Endothelial cell of umbilical vein (primary cell): ENCODE results near the gene GLB1L. TPM values are rescaled to one million over a fixed set of nuclear protein-coding genes. Genes with fewer than 3 reads are reported as not detected.

ENCODE experiments used
- BruUV-seq: library from RNA; stranded (reverse); fragments of 400-500 nt; replicated peaks from 2 replicates; lab custom pipeline; 2021; lab: Mats Ljungman, UMichigan
- CTCF ChIA-PET: fragments of 300-600, 350-600 bp; sonication (Branson Sonifier 250); formaldehyde crosslinking; loops from one replicate; lab custom pipeline; 2021; ENCODE audit warnings: antibody characterized with exemption, inconsistent platforms; lab: Charles Lee
- POLR2A ChIA-PET: fragments of 300-600, 350-600 bp; sonication (Branson Sonifier 250); formaldehyde crosslinking; loops from one replicate; lab custom pipeline; 2021; ENCODE audit warnings: antibody characterized with exemption, inconsistent platforms; lab: Charles Lee
- DNase-seq: peaks from one replicate; pipeline ENCODE4 v3.0.0-alpha.2; 2011; ENCODE audit warnings: low read depth, low spot score
- FAIRE-seq: peaks from 2 replicates; lab custom pipeline; 2011; peaks lifted over from hg19 to GRCh38; lab: Jason Lieb, UNC
- H2AFZ ChIP-seq: 2 replicates; pipeline ENCODE4 v1.6.0; 2012; ENCODE audit warnings: low read depth, low read length, control low read depth, inconsistent platforms
- H3K27ac ChIP-seq: 2 replicates; pipeline ENCODE4 v1.5.1; 2011; ENCODE audit warnings: low read depth, mild to moderate bottlenecking, control low read depth, low read length, moderate library complexity; ENCODE audit not compliant: insufficient read depth
- H3K27me3 ChIP-seq, 2 experiments: 2 replicates each; pipeline versions ENCODE4 v1.6.0 to v1.6.1; 2011; ENCODE audit warnings: low read length in 2 of 2, mixed read lengths in 1 of 2; ENCODE audit not compliant: control insufficient read depth in 2 of 2, insufficient read depth in 2 of 2
- H3K36me3 ChIP-seq, 2 experiments: 2 replicates in 1 of 2; 3 replicates in 1 of 2; pipeline ENCODE4 v1.5.1; 2011; ENCODE audit warnings: low read length in 2 of 2, mild to moderate bottlenecking in 1 of 2, moderate library complexity in 1 of 2; ENCODE audit not compliant: control insufficient read depth in 2 of 2, insufficient read depth in 2 of 2; ENCODE audit errors: extremely low read depth in 1 of 2
- H3K4me1 ChIP-seq: 3 replicates; pipeline ENCODE4 v1.5.1; 2011; ENCODE audit warnings: mild to moderate bottlenecking, low read length; ENCODE audit not compliant: control insufficient read depth, insufficient read depth; ENCODE audit errors: extremely low read depth
- H3K4me2 ChIP-seq: 2 replicates; pipeline ENCODE4 v1.6.1; 2011; ENCODE audit warnings: low read length, control low read depth, mixed read lengths; ENCODE audit not compliant: insufficient read depth
- H3K4me3 ChIP-seq, 3 experiments: fragments of 200-600 bp in 1 of 3; sonication (generic), shearing (Covaris generic) in 1 of 3; replicated peaks in 1 of 3; 2 replicates each; pipeline ENCODE4 v1.5.1; 2011 to 2016; ENCODE audit warnings: control low read depth in 3 of 3, low read length in 3 of 3, mild to moderate bottlenecking in 2 of 3, inconsistent platforms in 1 of 3, low read depth in 1 of 3, moderate library complexity in 1 of 3; ENCODE audit not compliant: insufficient read depth in 1 of 3
- H3K79me2 ChIP-seq: 2 replicates; pipeline ENCODE4 v1.6.0; 2012; ENCODE audit warnings: low read length, inconsistent platforms; ENCODE audit not compliant: control insufficient read depth, insufficient read depth
- H3K9ac ChIP-seq: replicated peaks from 2 replicates; pipeline ENCODE3; 2011; ENCODE audit warnings: low read length, control low read depth; ENCODE audit not compliant: insufficient read depth; ENCODE audit errors: extremely low read depth
- H3K9me1 ChIP-seq: replicated peaks from 3 replicates; pipeline ENCODE4 v1.6.0; 2011; ENCODE audit warnings: mild to moderate bottlenecking, low read length; ENCODE audit not compliant: control insufficient read depth, insufficient read depth; ENCODE audit errors: extremely low read depth
- H3K9me3 ChIP-seq: replicated peaks from 2 replicates; pipeline ENCODE4 v1.5.1; 2012; ENCODE audit warnings: low read length, inconsistent platforms; ENCODE audit not compliant: control insufficient read depth, insufficient read depth
- H4K20me1 ChIP-seq: replicated peaks from 2 replicates; pipeline ENCODE3; 2011; ENCODE audit warnings: mild to moderate bottlenecking, low read length; ENCODE audit not compliant: control insufficient read depth, insufficient read depth; ENCODE audit errors: extremely low read depth
- CTCF ChIP-seq, 2 donors: IDR thresholded peaks; 1 replicate in 1 of 2; 2 replicates in 1 of 2; pipeline ENCODE4 v1.5.1; 2011; ENCODE audit warnings: low read length in 2 of 2, mild to moderate bottlenecking in 2 of 2, moderate library complexity in 2 of 2, control low read depth in 1 of 2, inconsistent platforms in 1 of 2, low read depth in 1 of 2; ENCODE audit not compliant: insufficient read depth in 1 of 2; ENCODE audit errors: extremely low read depth in 1 of 2
- EZH2 ChIP-seq: IDR thresholded peaks from 2 replicates; pipeline ENCODE4 v1.6.1; 2012; ENCODE audit warnings: borderline replicate concordance, low read depth, mild to moderate bottlenecking, moderate library complexity, low read length, inconsistent platforms; ENCODE audit not compliant: severe bottlenecking
- FOS ChIP-seq: IDR thresholded peaks from 2 replicates; pipeline ENCODE4 v1.6.1; 2011; ENCODE audit warnings: mild to moderate bottlenecking, low read length, moderate library complexity, borderline replicate concordance; ENCODE audit not compliant: insufficient read depth
- GATA2 ChIP-seq: IDR thresholded peaks from 2 replicates; pipeline ENCODE4 v1.7.0; 2011; ENCODE audit warnings: low read depth, mild to moderate bottlenecking, moderate library complexity, mixed read lengths, low read length; ENCODE audit not compliant: insufficient read length, insufficient read depth
- JUN ChIP-seq: IDR thresholded peaks from 2 replicates; pipeline ENCODE4 v1.6.1; 2011; ENCODE audit warnings: borderline replicate concordance, low read depth; ENCODE audit not compliant: insufficient read length, insufficient read depth
- MAX ChIP-seq: IDR thresholded peaks from 2 replicates; pipeline ENCODE4 v1.6.1; 2011; ENCODE audit not compliant: insufficient read depth, insufficient read length
- MYC ChIP-seq: IDR thresholded peaks from one replicate; pipeline ENCODE4 v1.6.1; 2011; ENCODE audit warnings: mild to moderate bottlenecking, low read depth, low read length
- POLR2A ChIP-seq: IDR thresholded peaks from 2 replicates; pipeline ENCODE4 v1.6.1; 2012; ENCODE audit warnings: low read depth, mild to moderate bottlenecking, control low read depth, low read length
- POLR2AphosphoS5 ChIP-seq: IDR thresholded peaks from 2 replicates; pipeline ENCODE4 v1.6.1; 2012; ENCODE audit warnings: low read depth, mild to moderate bottlenecking, control low read depth, low read length, moderate library complexity; ENCODE audit not compliant: insufficient read depth
- dilution Hi-C: fragments of 300-500 bp; cut with MboI; formaldehyde crosslinking; loops from one replicate; pipeline ENCODE4 v1.15.0; 2019; ENCODE audit warnings: low sequenced_read_pairs; ENCODE audit not compliant: extremely low pct_ligation_motif_present
- intact Hi-C: fragments of 100-400 bp; cut with micrococcal nuclease; formaldehyde crosslinking; loops from one replicate; pipeline ENCODE4 v1.10.0; 2022
- polyA plus RNA-seq, 4 experiments: library from polyadenylated mRNA; depleted of rRNA in 3 of 4; stranded (reverse) in 3 of 4; unstranded in 1 of 4; fragments of >200 nt; gene quantifications; 2 replicates each; pipeline versions ENCODE4 v1.2.1 to v1.2.3, GENCODE V29; 2011 to 2012; ENCODE audit warnings: missing spikeins in 1 of 4
- total RNA-seq: library from RNA; stranded (reverse); gene quantifications from 2 replicates; pipeline ENCODE4 v1.2.3, GENCODE V29; 2021

The GLB1L gene
- total and polyA plus RNA-seq, 2 donors (not counting 3 experiments of a cell fraction or from before 2014, with no cell fraction given) = 9.2 to 11.9 TPM

- peaks cover 11% of the 10 kb centered on the region for H3K4me1 ChIP-seq
- H3K9me1 ChIP-seq = no peaks in the 10 kb centered on the region
- H3K9ac ChIP-seq = no peak overlapping the region
- intact Hi-C loops (no loop called here), dilution Hi-C loops (no loop called here)
- H3K27me3 ChIP-seq = no peaks in the 10 kb centered on the region
- no peaks in the 10 kb centered on the region for H4K20me1 ChIP-seq
- peaks cover 3 to 43% of the 10 kb centered on the region in 2 experiments for H3K36me3 ChIP-seq
- no peak overlapping the region for H3K4me2 ChIP-seq
- CTCF ChIA-PET = no interaction called here
- TF ChIP-seq MYC (no peak), GATA2 (no peak), FOS (no peak)
- FAIRE-seq (no peak), DNase-seq (no peak)
- no peaks in the 10 kb centered on the region for H3K9me3 ChIP-seq
- no peak overlapping the region for H2AFZ ChIP-seq
- no peak overlapping the region for H3K27ac ChIP-seq
- H3K4me3 ChIP-seq = no peak overlapping the region
- peaks cover 20% of the 10 kb centered on the region for H3K79me2 ChIP-seq
- POLR2A ChIA-PET = no interaction called here
- BruUV-seq = no TSS peak
Observed at GRCh38 chr2:219225350-219225749, 19.9 kb downstream of the GLB1L start.

GRCh38 chr2:219223831-219224610 is 21.2 kb downstream of the GLB1L start:
- Histone ChIP-seq H3K4me1 (peaks cover 14% of the 10 kb centered on the region), H3K9ac (no peak overlapping the region), H3K27me3 (no peaks in the 10 kb centered on the region), H3K79me2 (peaks cover 18% of the 10 kb centered on the region), H3K4me3 (no peak overlapping the region), H3K9me3 (no peaks in the 10 kb centered on the region), H4K20me1 (no peaks in the 10 kb centered on the region), H3K36me3 (peaks cover 3 to 46% of the 10 kb centered on the region in 2 experiments), H3K9me1 (no peaks in the 10 kb centered on the region), H3K4me2 (no peak overlapping the region), H3K27ac (no peak overlapping the region), H2AFZ (no peak overlapping the region)
- dilution Hi-C loops = no loop called here
- BruUV-seq = TSS peak; percentile 1
- TF ChIP-seq JUN (no peak), GATA2 (no peak), MYC (no peak), POLR2A (no peak), POLR2AphosphoS5 (no peak), MAX (no peak), EZH2 (no peak), FOS (no peak), CTCF (IDR thresholded peaks at IDR 0.05; ENCODE audit: extremely low read depth in 1 of 2, insufficient read depth in 1 of 2, low read depth in 1 of 2, low read length in 2 of 2) (no peak)
- no peak for DNase-seq
- ChIA-PET POLR2A (interaction anchor here (0.6 kb wide), 1 partner anchor 230 kb away, joined by 3 read pairs; no protein-coding TSS in a partner anchor), CTCF (interaction anchor here (0.8 kb wide), 1 partner anchor 13 kb away, joined by 3 read pairs; no protein-coding TSS in a partner anchor)
- intact Hi-C loops = no loop called here
- FAIRE-seq = no peak
